CD4-positive, alpha-beta T cell treated with Interleukin-10 for 1 hour (primary cell): ENCODE measurements around the gene TTLL1.
A peak's percentile ranks its signal among the peaks of the same experiment; 100 is the strongest.
"Not testable (repeated sequence)": the region's sequence is repeated elsewhere in the genome, so short reads cannot be mapped to it uniquely, and the experiment has no call there.

Source experiments
- DNase-seq: peaks from one replicate; pipeline ENCODE4 v3.0.0-alpha.2; 2020

Gene TTLL1

DNA sequence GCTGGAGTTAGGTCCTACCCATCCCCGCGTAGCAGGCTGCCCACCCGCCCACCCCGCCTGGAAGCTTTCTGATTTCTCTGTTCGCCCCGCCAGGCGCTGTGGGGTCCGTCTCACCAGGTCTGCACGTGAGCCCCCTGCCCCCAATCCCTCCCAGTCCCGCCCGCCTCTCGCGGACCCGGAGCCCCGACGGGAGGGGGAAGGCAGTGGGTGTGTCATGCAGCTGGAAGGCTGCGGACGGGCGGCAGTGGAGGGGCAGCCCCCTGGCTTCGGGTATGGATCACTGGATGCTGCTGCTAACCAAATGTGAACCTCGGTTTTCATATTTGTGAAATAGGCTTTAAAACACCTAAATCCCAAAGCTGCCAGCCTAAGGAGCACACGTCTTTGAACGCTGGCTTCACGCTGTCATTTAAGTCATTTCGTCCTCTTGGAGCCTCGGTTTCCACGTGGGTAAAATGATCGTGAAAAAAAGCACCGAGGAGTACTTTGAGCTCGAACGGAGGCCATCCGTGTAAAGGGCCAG, 20.8 kb upstream of the TTLL1 start:
- DNase-seq = no peak

- DNase-seq = no peak
Observed at GRCh38 chr22:43109511-43109910, 20.3 kb upstream of the TTLL1 start.

DNA sequence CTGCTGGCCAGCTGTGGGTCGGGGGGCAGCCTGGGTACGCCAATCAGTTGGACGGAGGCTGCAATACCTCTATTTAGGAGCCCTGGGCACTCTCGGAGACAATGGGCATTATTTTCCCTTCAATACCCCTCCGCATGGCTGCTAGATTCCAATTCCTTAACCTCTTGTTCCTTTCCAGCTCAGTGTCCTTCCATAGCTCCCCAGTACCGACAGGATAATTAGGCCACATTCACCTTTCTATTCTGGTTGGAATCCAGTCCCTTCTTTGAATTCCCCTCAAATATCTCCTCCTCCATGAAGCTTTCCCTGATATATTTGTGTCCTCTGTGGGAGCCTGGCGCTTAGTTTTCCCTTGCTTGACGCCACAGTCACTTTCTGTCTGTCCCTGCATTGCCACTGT, 17.1 kb upstream of the TTLL1 start:
- DNase-seq = no peak

DNA sequence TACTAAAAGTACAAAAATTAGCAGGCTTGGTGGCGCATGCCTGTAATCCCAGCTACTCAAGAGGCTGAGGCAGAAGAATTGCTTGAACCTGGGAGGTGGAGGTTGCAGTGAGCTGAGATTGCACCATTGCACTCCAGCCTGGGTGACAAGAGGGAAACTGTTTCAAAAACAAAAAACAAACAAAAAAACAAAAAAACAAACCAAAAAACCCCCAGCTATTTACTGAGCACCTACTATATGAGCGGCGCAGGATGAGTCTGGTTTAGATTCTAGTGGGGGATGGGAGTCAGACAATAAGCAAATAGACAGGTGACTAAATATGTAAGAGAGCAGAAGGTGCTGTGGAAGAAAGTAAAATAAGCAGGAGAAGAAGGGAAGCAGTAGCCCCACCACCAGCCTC, 15.8 kb upstream of the TTLL1 start:
- DNase-seq = not testable (repeated sequence)

DNA sequence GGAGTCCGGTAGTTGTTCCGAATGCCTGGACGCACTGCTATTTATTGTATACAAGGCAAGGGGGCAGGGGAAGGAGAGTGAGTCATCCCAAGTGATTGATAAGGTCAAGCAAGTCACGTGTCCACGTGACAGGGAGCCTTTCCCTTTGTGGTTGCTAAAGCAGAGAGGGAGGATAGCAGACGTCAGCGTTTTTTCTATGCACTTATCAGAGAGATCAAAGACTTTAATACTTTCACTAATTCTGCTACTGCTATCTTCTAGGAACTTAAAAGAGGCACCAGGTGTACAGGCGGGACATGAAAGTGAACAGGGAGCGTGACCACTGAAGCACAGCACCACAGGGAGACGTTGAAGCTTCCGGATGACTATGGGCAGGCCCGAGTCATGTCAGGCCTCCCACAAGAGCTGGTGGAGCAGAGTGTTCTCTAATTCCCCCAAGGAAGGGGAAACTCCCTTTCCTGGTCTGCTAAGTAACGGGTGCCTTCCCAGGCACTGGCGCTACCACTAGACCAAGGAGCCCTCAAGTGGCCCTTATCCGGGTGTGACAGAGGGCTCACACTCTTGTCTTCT, 14.9 kb upstream of the TTLL1 start:
- not testable (repeated sequence) for DNase-seq

GRCh38 chr22:43101306-43101705, 12.1 kb upstream of the TTLL1 start:
- no peak for DNase-seq

DNA sequence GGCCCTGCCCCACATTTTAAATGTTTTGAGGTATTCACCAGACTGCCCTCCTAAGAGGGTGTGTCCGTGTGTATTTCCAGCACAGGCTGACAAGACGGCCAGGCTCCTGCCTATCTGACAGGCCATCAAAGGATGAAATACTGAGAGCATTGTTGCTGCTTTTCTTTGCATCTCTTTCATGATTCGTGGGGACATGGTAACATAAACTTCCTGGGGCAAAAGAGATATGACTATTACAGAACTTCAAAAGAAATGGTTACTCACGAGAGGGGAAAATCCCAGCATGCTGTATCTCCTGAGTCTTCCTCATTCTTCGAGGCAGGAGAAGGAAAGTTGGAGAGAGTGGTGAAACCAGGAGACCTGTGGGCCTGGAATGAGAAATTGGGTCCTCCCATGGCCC, 11.0 kb upstream of the TTLL1 start:
- DNase-seq = no peak

GRCh38 chr22:43099095-43099494, 9.9 kb upstream of the TTLL1 start:
- DNase-seq = no peak

GRCh38 chr22:43098356-43098755, 9.2 kb upstream of the TTLL1 start:
- no peak for DNase-seq

DNA sequence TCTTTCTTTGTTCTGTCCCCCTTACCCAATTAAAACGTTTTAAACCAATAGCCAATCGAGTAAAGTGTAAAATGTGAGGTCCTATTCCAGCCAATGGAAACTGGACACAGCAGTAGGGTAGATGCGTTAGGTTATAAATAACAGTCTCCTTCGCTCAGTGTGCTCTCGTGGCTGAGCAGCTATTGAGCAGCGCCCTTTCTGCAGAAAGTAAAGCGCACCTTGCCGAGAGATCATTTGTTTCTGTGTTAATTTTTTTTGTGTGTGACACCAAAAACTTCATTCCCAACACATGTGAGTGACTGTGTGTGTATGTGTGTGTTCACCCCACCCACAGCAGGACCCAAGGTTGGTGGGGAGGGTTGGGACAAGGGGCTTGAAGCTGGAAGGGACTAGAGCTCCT, 7.2 kb upstream of the TTLL1 start:
- DNase-seq = no peak

DNA sequence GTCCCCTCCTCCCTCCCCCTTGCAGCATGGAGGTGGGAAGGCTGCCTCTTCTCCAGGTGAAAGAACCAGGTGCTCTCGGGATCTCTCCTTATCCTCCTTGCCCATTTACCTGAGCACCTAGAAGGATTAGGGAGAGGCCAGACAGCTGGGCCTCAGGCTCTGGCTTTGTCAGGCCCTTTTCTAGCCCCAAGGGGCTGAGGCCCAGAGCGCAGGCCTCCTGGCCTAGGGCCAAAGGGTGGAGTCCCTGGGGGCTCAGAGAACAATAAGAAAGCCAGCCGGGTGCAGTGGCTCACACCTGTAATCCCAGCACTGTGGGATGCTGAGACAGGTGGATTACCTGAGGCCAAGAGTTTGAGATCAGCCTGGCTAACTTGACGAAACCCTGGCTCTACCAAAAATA, 5.4 kb upstream of the TTLL1 start:
- no peak for DNase-seq

- DNase-seq = no peak
Observed at GRCh38 chr22:43094085-43094484, 4.9 kb upstream of the TTLL1 start.

DNA sequence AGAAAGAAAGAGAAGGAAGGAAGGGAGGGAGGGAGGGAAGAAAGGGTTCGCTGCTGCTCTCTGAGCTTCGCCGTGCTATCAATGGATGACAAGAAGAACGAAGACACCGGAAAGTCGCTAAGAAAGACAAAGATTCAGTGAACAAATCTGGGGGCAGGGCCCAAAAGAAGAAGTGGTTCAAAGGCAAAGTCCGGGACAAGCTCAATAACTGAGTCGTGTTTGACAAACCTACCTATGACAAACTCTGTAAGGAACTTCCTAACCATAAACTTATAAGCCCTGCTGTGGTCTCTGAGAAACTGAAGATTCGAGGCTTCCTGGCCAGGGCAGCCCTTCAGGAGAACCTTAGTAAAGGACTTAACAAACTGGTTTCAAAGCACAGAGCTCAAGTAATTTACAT, 2.9 kb upstream of the TTLL1 start:
- DNase-seq = no peak

GRCh38 chr22:43090130-43090789, 1.1 kb upstream of the TTLL1 start:
- DNase-seq = peak; percentile 58

GRCh38 chr22:43088627-43088983, 586 bp downstream of the TTLL1 start:
- DNase-seq = no peak

- DNase-seq = peak; percentile 38
Observed at GRCh38 chr22:43085658-43086606, 3.3 kb downstream of the TTLL1 start.

DNA sequence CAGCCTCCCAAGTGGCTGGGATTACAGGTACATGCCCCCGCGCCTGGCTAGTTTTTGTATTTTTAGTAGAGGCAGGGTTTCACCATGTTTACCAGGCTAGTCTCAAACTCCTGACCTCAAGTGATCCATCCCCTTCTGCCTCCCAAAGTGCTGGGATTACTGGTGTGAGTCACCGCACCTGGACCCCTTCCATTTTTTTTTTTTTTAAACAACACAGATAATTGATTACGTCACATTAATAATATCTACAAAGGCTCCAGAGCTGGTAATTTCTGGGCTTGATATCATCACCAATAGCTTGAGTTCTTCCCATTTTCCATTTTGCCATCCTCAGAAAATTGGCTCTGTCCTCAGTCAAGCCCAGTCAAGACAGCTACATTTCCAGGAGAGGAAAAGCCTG, 7.2 kb downstream of the TTLL1 start:
- no peak for DNase-seq

DNA sequence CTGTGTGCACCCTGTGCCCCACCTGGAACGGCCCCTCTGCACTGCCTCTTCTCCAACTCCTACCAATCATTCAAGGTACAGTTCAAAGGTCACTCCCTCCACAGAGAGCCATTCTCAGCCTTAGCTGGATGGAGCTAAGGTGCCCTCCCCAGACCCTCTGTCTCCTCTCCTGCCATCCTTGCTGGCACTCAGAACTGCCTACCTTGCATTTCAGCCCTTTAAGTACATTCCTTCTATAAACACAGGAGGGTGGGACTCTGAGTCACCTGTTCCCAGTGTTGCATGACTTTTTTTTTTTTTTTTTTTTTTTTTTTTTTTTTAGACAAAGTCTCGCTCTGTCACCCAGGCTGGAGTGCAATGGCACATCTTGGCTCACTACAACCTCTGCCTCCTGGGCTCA, 8.6 kb downstream of the TTLL1 start:
- no peak for DNase-seq

GRCh38 chr22:43079742-43080141, 9.4 kb downstream of the TTLL1 start:
- DNase-seq = no peak

DNA sequence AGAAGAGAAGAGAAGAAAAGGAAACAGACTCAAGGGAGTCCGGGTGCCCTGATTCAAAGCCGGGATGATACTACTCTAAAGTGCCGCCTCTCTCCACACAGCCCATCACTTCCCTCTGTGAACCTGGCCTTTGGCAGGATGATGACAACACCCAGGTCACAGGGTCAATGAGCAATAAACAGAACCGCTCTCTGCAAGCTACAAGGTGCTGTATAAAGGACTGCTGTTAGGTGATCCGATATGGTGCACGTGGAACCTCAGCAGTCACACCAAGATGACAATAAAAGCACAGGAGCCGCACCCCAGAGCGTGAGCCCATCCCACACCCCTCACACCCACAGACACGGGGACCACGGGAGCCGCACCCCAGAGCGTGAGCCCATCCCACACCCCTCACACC, 10.7 kb downstream of the TTLL1 start:
- no peak for DNase-seq

GRCh38 chr22:43077121-43077877, 11.9 kb downstream of the TTLL1 start:
- DNase-seq = no peak

DNA sequence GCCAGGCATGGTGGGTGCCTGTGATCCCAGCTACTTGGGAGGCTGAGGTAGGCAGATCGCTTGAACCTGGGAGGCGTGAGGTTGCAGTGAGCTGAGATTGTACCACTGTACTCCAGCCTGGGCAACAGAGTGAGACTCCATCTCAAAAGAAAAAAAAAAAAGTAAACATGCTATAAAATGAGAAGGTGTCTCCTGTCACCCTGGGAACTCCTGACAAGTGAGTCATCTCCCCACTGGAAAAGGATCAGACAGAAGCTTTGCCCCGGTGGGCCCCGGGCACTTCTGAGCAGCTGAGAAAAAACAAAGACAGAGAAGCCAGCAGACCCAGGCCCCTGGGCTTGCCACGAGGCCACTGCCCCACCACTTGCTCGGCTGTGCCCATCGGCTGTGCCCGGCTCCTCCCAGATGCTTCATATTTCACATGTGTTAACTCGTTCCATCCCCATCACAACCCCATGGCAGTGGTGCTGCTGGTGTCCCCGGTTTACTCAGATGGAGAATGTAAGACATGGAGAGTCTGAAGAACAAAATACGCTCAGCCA, 22.3 kb downstream of the TTLL1 start:
- no peak for DNase-seq

GRCh38 chr22:43066134-43066533, 23.1 kb downstream of the TTLL1 start:
- DNase-seq = no peak
